Transverse colon (tissue), 3 donors: ENCODE measurements around the gene ASB1.

ENCODE experiments used
- CTCF ChIP-seq, 5 experiments: fragments of 200-600 bp in 3 of 5; fragments of 450-650 bp in 2 of 5; sonication (generic) in 3 of 5; IDR thresholded peaks; 1 replicate in 2 of 5; 2 replicates in 3 of 5; pipeline ENCODE4 v1.5.1; 2016 to 2017; ENCODE audit warnings: antibody characterized with exemption in 5 of 5, inconsistent platforms in 3 of 5, mild to moderate bottlenecking in 2 of 5, moderate library complexity in 1 of 5
- EP300 ChIP-seq: sonication (generic); formaldehyde crosslinking; IDR thresholded peaks from one replicate; pipeline ENCODE4 v1.6.1; 2017; ENCODE audit warnings: antibody characterized with exemption, low read depth
- POLR2A ChIP-seq: fragments of 450-650 bp; IDR thresholded peaks from one replicate; pipeline ENCODE4 v1.6.1; 2016; ENCODE audit warnings: antibody characterized with exemption, mild to moderate bottlenecking, moderate library complexity

GRCh38 chr2:238478216-238478615 is 51.5 kb downstream of the ASB1 start:
- TF ChIP-seq EP300 (no peak), CTCF (IDR thresholded peaks at IDR 0.05) (no peak), POLR2A (no peak)
